Astrocyte (in vitro differentiated cells and primary cell): ENCODE measurements around the gene ITSN1. TPM values are rescaled to one million over a fixed set of nuclear protein-coding genes. Genes with fewer than 3 reads are reported as not detected.
A peak's percentile ranks its signal among the peaks of the same experiment; 100 is the strongest.

Experiments
- DNase-seq: peaks from one replicate; pipeline ENCODE4 v3.0.0-alpha.2; 2010; ENCODE audit warnings: low read depth
- FAIRE-seq: peaks from 2 replicates; lab custom pipeline; 2011; peaks lifted over from hg19 to GRCh38; lab: Jason Lieb, UNC
- H2AFZ ChIP-seq: 2 replicates; pipeline ENCODE4 v1.6.0; 2012; ENCODE audit warnings: low read depth, low read length, inconsistent platforms
- H3K27ac ChIP-seq: 2 replicates; pipeline ENCODE4 v1.5.1; 2011; ENCODE audit warnings: low read depth, low read length, inconsistent platforms
- H3K27me3 ChIP-seq: 2 replicates; pipeline ENCODE4 v1.6.0; 2011; ENCODE audit warnings: low read length, inconsistent platforms; ENCODE audit not compliant: insufficient read depth
- H3K36me3 ChIP-seq: 2 replicates; pipeline ENCODE4 v1.5.1; 2011; ENCODE audit warnings: low read length, inconsistent platforms; ENCODE audit not compliant: insufficient read depth
- H3K4me1 ChIP-seq: 2 replicates; pipeline ENCODE4 v1.5.1; 2011; ENCODE audit warnings: low read length, inconsistent platforms; ENCODE audit not compliant: insufficient read depth
- H3K4me2 ChIP-seq: 2 replicates; pipeline ENCODE4 v1.6.0; 2012; ENCODE audit warnings: low read length, inconsistent platforms
- H3K4me3 ChIP-seq: 2 replicates; pipeline ENCODE4 v1.5.1; 2011; ENCODE audit warnings: low read depth, mild to moderate bottlenecking, low read length, inconsistent platforms; ENCODE audit not compliant: insufficient read depth
- H3K79me2 ChIP-seq: 2 replicates; pipeline ENCODE4 v1.6.0; 2012; ENCODE audit warnings: mild to moderate bottlenecking, low read length, inconsistent platforms; ENCODE audit not compliant: insufficient read depth
- H3K9ac ChIP-seq: 2 replicates; pipeline ENCODE4 v1.6.0; 2012; ENCODE audit warnings: mild to moderate bottlenecking, low read length, inconsistent platforms
- H3K9me3 ChIP-seq: 2 replicates; pipeline ENCODE4 v1.5.1; 2012; ENCODE audit warnings: low read depth, mild to moderate bottlenecking, low read length, inconsistent platforms; ENCODE audit not compliant: insufficient read depth
- H4K20me1 ChIP-seq: 2 replicates; pipeline ENCODE4 v1.6.0; 2012; ENCODE audit warnings: low read length, inconsistent platforms; ENCODE audit not compliant: insufficient read depth
- H3K27ac Mint-ChIP-seq: one replicate; pipeline ENCODE4 v1.8.0; 2021; ENCODE audit warnings: mild to moderate bottlenecking, mixed read lengths; ENCODE audit not compliant: unreplicated experiment
- H3K27me3 Mint-ChIP-seq: one replicate; pipeline ENCODE4 v1.8.0; 2021; ENCODE audit warnings: low read depth, mixed read lengths; ENCODE audit not compliant: unreplicated experiment
- H3K36me3 Mint-ChIP-seq: one replicate; pipeline ENCODE4 v1.8.0; 2021; ENCODE audit warnings: low read depth, mixed read lengths; ENCODE audit not compliant: unreplicated experiment
- H3K4me1 Mint-ChIP-seq: one replicate; pipeline ENCODE4 v1.8.0; 2021; ENCODE audit warnings: low read depth, mixed read lengths; ENCODE audit not compliant: unreplicated experiment
- H3K4me3 Mint-ChIP-seq: one replicate; pipeline ENCODE4 v1.8.0; 2021; ENCODE audit warnings: mild to moderate bottlenecking, moderate library complexity, mixed read lengths; ENCODE audit not compliant: unreplicated experiment
- H3K9me3 Mint-ChIP-seq: one replicate; pipeline ENCODE4 v1.8.0; 2021; ENCODE audit warnings: mild to moderate bottlenecking, mixed read lengths; ENCODE audit not compliant: unreplicated experiment
- EZH2 ChIP-seq: IDR thresholded peaks from 2 replicates; pipeline ENCODE4 v1.6.1; 2012; ENCODE audit warnings: mild to moderate bottlenecking, low read length, inconsistent platforms; ENCODE audit not compliant: insufficient read depth
- total RNA-seq: library from RNA; stranded (reverse); gene quantifications from 2 replicates; pipeline ENCODE4 v1.2.1, GENCODE V29; 2021
- TF ChIP-seq, protein P1 (sequence below): IDR thresholded peaks from 2 replicates; pipeline ENCODE4 v1.5.1; 2011; ENCODE audit warnings: low read depth, mild to moderate bottlenecking, inconsistent platforms, low read length, moderate library complexity; ENCODE audit not compliant: insufficient read depth

The ITSN1 gene
- total RNA-seq, 1 donor from 2014 or later, result 77.3 TPM

- H3K36me3 Mint-ChIP-seq, result peaks cover 26% of the 10 kb centered on the region
- no peak overlapping the region for H3K4me3 Mint-ChIP-seq
- no peaks in the 10 kb centered on the region for H3K27me3 ChIP-seq
- H3K9ac ChIP-seq, result no peak overlapping the region
- H3K4me1 ChIP-seq, result peaks cover 11% of the 10 kb centered on the region
- H3K27ac ChIP-seq, result no peak overlapping the region
- DNase-seq (no peak), FAIRE-seq (no peak)
- peaks cover under 1% of the 10 kb centered on the region for H3K9me3 Mint-ChIP-seq
- no peak overlapping the region for H2AFZ ChIP-seq
- no peaks in the 10 kb centered on the region for H3K27me3 Mint-ChIP-seq
- no peaks in the 10 kb centered on the region for H3K79me2 ChIP-seq
- H3K4me1 Mint-ChIP-seq, result peaks cover 16% of the 10 kb centered on the region
- no peak overlapping the region for H3K4me3 ChIP-seq
- H3K9me3 ChIP-seq, result no peaks in the 10 kb centered on the region
- no peaks in the 10 kb centered on the region for H3K36me3 ChIP-seq
- no peaks in the 10 kb centered on the region for H4K20me1 ChIP-seq
- H3K4me2 ChIP-seq, result no peak overlapping the region
- TF ChIP-seq, protein P1, sequence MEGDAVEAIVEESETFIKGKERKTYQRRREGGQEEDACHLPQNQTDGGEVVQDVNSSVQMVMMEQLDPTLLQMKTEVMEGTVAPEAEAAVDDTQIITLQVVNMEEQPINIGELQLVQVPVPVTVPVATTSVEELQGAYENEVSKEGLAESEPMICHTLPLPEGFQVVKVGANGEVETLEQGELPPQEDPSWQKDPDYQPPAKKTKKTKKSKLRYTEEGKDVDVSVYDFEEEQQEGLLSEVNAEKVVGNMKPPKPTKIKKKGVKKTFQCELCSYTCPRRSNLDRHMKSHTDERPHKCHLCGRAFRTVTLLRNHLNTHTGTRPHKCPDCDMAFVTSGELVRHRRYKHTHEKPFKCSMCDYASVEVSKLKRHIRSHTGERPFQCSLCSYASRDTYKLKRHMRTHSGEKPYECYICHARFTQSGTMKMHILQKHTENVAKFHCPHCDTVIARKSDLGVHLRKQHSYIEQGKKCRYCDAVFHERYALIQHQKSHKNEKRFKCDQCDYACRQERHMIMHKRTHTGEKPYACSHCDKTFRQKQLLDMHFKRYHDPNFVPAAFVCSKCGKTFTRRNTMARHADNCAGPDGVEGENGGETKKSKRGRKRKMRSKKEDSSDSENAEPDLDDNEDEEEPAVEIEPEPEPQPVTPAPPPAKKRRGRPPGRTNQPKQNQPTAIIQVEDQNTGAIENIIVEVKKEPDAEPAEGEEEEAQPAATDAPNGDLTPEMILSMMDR, result no peak
- no peak for TF ChIP-seq EZH2
- H3K27ac Mint-ChIP-seq, result peak overlapping the region; percentile 23
Measured at GRCh38 chr21:33841561-33841960, 199.3 kb downstream of the ITSN1 start.

- Mint-ChIP-seq H3K27ac (no peak overlapping the region), H3K36me3 (peaks cover 25% of the 10 kb centered on the region), H3K4me1 (peaks cover 16% of the 10 kb centered on the region), H3K4me3 (no peak overlapping the region), H3K9me3 (peaks cover 2% of the 10 kb centered on the region), H3K27me3 (no peaks in the 10 kb centered on the region)
- H3K27ac ChIP-seq, result no peak overlapping the region
- no peak overlapping the region for H2AFZ ChIP-seq
- H4K20me1 ChIP-seq, result no peaks in the 10 kb centered on the region
- DNase-seq (no peak), FAIRE-seq (no peak)
- no peak overlapping the region for H3K4me3 ChIP-seq
- H3K9me3 ChIP-seq, result no peaks in the 10 kb centered on the region
- H3K4me1 ChIP-seq, result peaks cover 11% of the 10 kb centered on the region
- H3K79me2 ChIP-seq, result no peaks in the 10 kb centered on the region
- no peaks in the 10 kb centered on the region for H3K36me3 ChIP-seq
- H3K9ac ChIP-seq, result no peak overlapping the region
- H3K27me3 ChIP-seq, result no peaks in the 10 kb centered on the region
- no peak overlapping the region for H3K4me2 ChIP-seq
- TF ChIP-seq EZH2, result no peak
- TF ChIP-seq, protein P1, result no peak
Measured at GRCh38 chr21:33843216-33843615, 200.9 kb downstream of the ITSN1 start.

DNA sequence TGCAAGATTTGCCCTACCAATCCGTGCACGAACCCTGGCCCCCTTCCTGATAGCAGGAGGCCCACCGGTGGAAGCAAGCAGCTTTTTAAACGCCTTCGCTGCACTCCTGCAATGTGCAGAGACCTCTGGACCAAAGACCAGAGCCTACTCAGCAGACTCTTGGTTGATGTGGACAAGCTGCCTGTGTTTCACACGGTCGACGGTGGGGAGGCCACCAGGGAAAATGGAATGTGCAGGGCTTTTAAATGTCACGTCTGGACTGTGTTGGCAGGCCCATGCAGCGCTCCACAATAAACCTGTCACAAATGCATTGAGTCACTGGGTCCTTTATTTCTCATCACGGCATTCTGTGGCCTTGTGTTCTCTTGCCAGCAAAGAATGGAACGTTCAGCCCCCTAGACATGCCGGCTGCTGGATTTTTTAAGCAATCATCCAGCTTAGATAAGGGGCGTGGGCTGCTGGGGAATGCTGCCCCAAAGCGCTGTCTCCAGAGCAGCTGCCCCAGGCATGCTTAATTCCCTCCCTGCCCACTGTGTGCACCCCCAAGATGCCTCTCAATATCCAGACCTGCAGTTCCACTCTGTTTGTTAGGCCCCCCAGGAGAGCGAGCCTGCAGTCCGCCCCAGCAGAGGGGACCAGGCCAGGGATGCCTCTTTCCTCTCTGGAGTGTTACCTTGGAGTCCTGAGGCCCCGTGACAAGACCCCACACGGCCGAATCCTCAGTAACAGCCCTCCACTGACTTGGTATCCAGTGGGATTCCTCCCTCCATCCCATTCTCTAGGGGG is 202.0 kb downstream of the ITSN1 start:
- no peak overlapping the region for H3K27ac ChIP-seq
- DNase-seq (peak; percentile 56), FAIRE-seq (no peak)
- peaks cover 16% of the 10 kb centered on the region for H3K4me1 Mint-ChIP-seq
- TF ChIP-seq, protein P1, result no peak
- no peak for TF ChIP-seq EZH2
- H4K20me1 ChIP-seq, result no peaks in the 10 kb centered on the region
- peaks cover 2% of the 10 kb centered on the region for H3K9me3 Mint-ChIP-seq
- H3K36me3 Mint-ChIP-seq, result peaks cover 20% of the 10 kb centered on the region
- H2AFZ ChIP-seq, result no peak overlapping the region
- H3K9me3 ChIP-seq, result no peaks in the 10 kb centered on the region
- H3K27me3 Mint-ChIP-seq, result no peaks in the 10 kb centered on the region
- no peaks in the 10 kb centered on the region for H3K27me3 ChIP-seq
- peaks cover 11% of the 10 kb centered on the region for H3K4me1 ChIP-seq
- no peak overlapping the region for H3K9ac ChIP-seq
- peak overlapping the region; percentile 37 for H3K4me2 ChIP-seq
- H3K36me3 ChIP-seq, result no peaks in the 10 kb centered on the region
- H3K27ac Mint-ChIP-seq, result no peak overlapping the region
- H3K4me3 Mint-ChIP-seq, result no peak overlapping the region
- H3K79me2 ChIP-seq, result no peaks in the 10 kb centered on the region
- H3K4me3 ChIP-seq, result no peak overlapping the region
